K562 (cell line): ENCODE results near the gene MAMDC2. TPM values are rescaled to one million over a fixed set of nuclear protein-coding genes. Genes with fewer than 3 reads are reported as not detected.

Experiments
- ATAC-seq: fragments of 200-7000 bp; cut with Tn5 transposase; 3 replicates; pipeline ENCODE4 v1.9.1; 2020; ENCODE audit warnings: moderate library complexity
- BruUV-seq: library from RNA; stranded (reverse); fragments of 400-500 nt; replicated peaks from 2 replicates; lab custom pipeline; 2021; lab: Mats Ljungman, UMichigan
- CTCF ChIA-PET: fragments of 300-600 bp; formaldehyde crosslinking; extraction: SDS; loops from one replicate; lab custom pipeline; 2021; ENCODE audit warnings: low intra/inter-chr PET ratio; lab: Yijun Ruan, JAX
- POLR2A ChIA-PET: fragments of 300-600, 350-650 bp; sonication (Branson Sonifier 250); formaldehyde crosslinking; extraction: SDS; loops from one replicate; lab custom pipeline; 2021; ENCODE audit warnings: antibody characterized with exemption, inconsistent platforms; lab: Yijun Ruan, JAX
- DNase-seq, 4 experiments: peaks; one replicate each; pipeline versions ENCODE4 v3.0.0 to v3.0.0-alpha.2; 2011 to 2018; ENCODE audit warnings: low spot score in 3 of 4, mixed read lengths in 3 of 4; ENCODE audit errors: extremely low read depth in 1 of 4
- FAIRE-seq: peaks from 2 replicates; lab custom pipeline; 2011; peaks lifted over from hg19 to GRCh38; lab: Jason Lieb, UNC
- H2AFZ ChIP-seq: 2 replicates; pipeline ENCODE4 v1.6.0; 2011; ENCODE audit warnings: low read depth, low read length, control low read depth, inconsistent platforms
- H3K27ac ChIP-seq: fragments of 200-600 bp; 3 replicates; pipeline ENCODE4 v1.8.0; 2011; ENCODE audit warnings: low read depth, mild to moderate bottlenecking, control low read depth, inconsistent platforms, low read length, moderate library complexity, mixed read lengths; ENCODE audit errors: extremely low read depth
- H3K27me3 ChIP-seq, 2 experiments: fragments of 300-600 bp in 1 of 2; 2 replicates in 1 of 2; 3 replicates in 1 of 2; pipeline versions ENCODE4 v1.6.0 to v1.8.0; 2011; ENCODE audit warnings: inconsistent platforms in 2 of 2, low read length in 2 of 2, mild to moderate bottlenecking in 1 of 2, mixed read lengths in 1 of 2, moderate library complexity in 1 of 2; ENCODE audit not compliant: control insufficient read depth in 2 of 2, insufficient read depth in 2 of 2
- H3K36me3 ChIP-seq: fragments of 300-600 bp; 3 replicates; pipeline ENCODE4 v1.8.0; 2011; ENCODE audit warnings: mild to moderate bottlenecking, low read length, inconsistent platforms; ENCODE audit not compliant: control insufficient read depth, insufficient read depth
- H3K4me1 ChIP-seq, 2 experiments: fragments of 200-600 bp in 1 of 2; replicated peaks in 1 of 2; 2 replicates in 1 of 2; 3 replicates in 1 of 2; pipeline versions ENCODE4 v1.5.1 to v1.8.0; 2011; ENCODE audit warnings: inconsistent platforms in 2 of 2, low read length in 2 of 2, mild to moderate bottlenecking in 1 of 2, mixed read lengths in 1 of 2, moderate library complexity in 1 of 2; ENCODE audit not compliant: control insufficient read depth in 2 of 2, insufficient read depth in 2 of 2
- H3K4me2 ChIP-seq: 2 replicates; pipeline ENCODE4 v1.6.1; 2011; ENCODE audit warnings: low read length, control low read depth, inconsistent platforms, mixed read lengths; ENCODE audit not compliant: insufficient read depth
- H3K4me3 ChIP-seq: fragments of 200-600 bp; sonication (generic), shearing (Covaris generic); 2 replicates; pipeline ENCODE4 v1.5.1; 2016; ENCODE audit warnings: control low read depth, inconsistent platforms
- H3K79me2 ChIP-seq: fragments of 200-600 bp; 3 replicates; pipeline ENCODE4 v1.8.0; 2011; ENCODE audit warnings: low read length, inconsistent platforms; ENCODE audit not compliant: control insufficient read depth, insufficient read depth
- H3K9ac ChIP-seq, 2 experiments: 2 replicates each; pipeline versions ENCODE4 v1.6.0 to v1.6.1; 2011; ENCODE audit warnings: low read depth in 2 of 2, low read length in 2 of 2, control low read depth in 1 of 2, inconsistent platforms in 1 of 2, mild to moderate bottlenecking in 1 of 2, mixed read lengths in 1 of 2; ENCODE audit not compliant: insufficient read depth in 1 of 2
- H3K9me1 ChIP-seq: one replicate; pipeline ENCODE4 v1.6.0; 2011; ENCODE audit warnings: inconsistent platforms, mild to moderate bottlenecking, low read length, moderate library complexity; ENCODE audit not compliant: control insufficient read depth, insufficient read depth
- H3K9me3 ChIP-seq: replicated peaks from 2 replicates; pipeline ENCODE4 v1.5.1; 2011; ENCODE audit warnings: low read depth, low read length, inconsistent platforms; ENCODE audit not compliant: control insufficient read depth, insufficient read depth
- H4K20me1 ChIP-seq: replicated peaks from 2 replicates; pipeline ENCODE4 v1.6.1; 2011; ENCODE audit warnings: low read length, inconsistent platforms, mixed read lengths; ENCODE audit not compliant: control insufficient read depth, insufficient read depth
- CTBP1 ChIP-seq: fragments of 450-650 bp; IDR thresholded peaks from 2 replicates; pipeline ENCODE4 v1.6.1; 2016; ENCODE audit warnings: borderline replicate concordance
- ETS2 ChIP-seq: IDR thresholded peaks from 2 replicates; pipeline ENCODE4 v1.6.1; 2016; ENCODE audit warnings: borderline replicate concordance, missing genetic modification characterization, mild to moderate bottlenecking, moderate library complexity, missing compliant biosample characterization; ENCODE audit not compliant: poor library complexity, severe bottlenecking
- KAT8 ChIP-seq: fragments of 450-650 bp; IDR thresholded peaks from 2 replicates; pipeline ENCODE4 v1.6.1; 2016; ENCODE audit warnings: low read depth, mild to moderate bottlenecking
- MAZ ChIP-seq, 2 experiments: fragments of 450-650 bp in 1 of 2; sonication (generic) in 1 of 2; formaldehyde crosslinking; IDR thresholded peaks in 1 of 2; conservative IDR thresholded peaks in 1 of 2; 2 replicates each; pipeline versions ENCODE4 v1.4.0 to v1.5.0; 2020; ENCODE audit warnings: mild to moderate bottlenecking in 1 of 2, missing genetic modification reagents in 1 of 2
- NR2F6 ChIP-seq: fragments of 450-650 bp; formaldehyde crosslinking; IDR thresholded peaks from 2 replicates; pipeline ENCODE4 v1.4.0; 2020; ENCODE audit warnings: mild to moderate bottlenecking
- PTTG1 ChIP-seq: fragments of 450-650 bp; IDR thresholded peaks from 2 replicates; pipeline ENCODE4 v1.6.1; 2016; ENCODE audit warnings: low read depth, mild to moderate bottlenecking, missing genetic modification characterization, missing compliant biosample characterization
- RBM14 ChIP-seq: fragments of 200-400 bp; formaldehyde crosslinking; IDR thresholded peaks from 2 replicates; pipeline ENCODE4 v1.6.1; 2018; ENCODE audit warnings: low read depth, mild to moderate bottlenecking, low read length, moderate library complexity, borderline replicate concordance; ENCODE audit not compliant: insufficient read depth
- TAF1 ChIP-seq: IDR thresholded peaks from 2 replicates; pipeline ENCODE4 v1.6.1; 2011; ENCODE audit warnings: mild to moderate bottlenecking, low read length, moderate library complexity; ENCODE audit not compliant: insufficient read depth, control insufficient read depth, severe bottlenecking; ENCODE audit errors: extremely low read depth
- TCF15 ChIP-seq: fragments of 250-450 bp; sonication (Bioruptor Pico); IDR thresholded peaks from 2 replicates; pipeline ENCODE4 v1.8.0; 2022; ENCODE audit warnings: moderate library complexity, mild to moderate bottlenecking, inconsistent platforms
- U2AF2 ChIP-seq: fragments of 200-400 bp; formaldehyde crosslinking; optimal IDR thresholded peaks from 2 replicates; pipeline ENCODE3; 2017; ENCODE audit warnings: low read depth, mild to moderate bottlenecking, low read length
- WHSC1 ChIP-seq: IDR thresholded peaks from one replicate; pipeline ENCODE4 v1.6.1; 2012; ENCODE audit warnings: low read length, control low read depth, inconsistent platforms
- ZNF212 ChIP-seq: fragments of 450-650 bp; formaldehyde crosslinking; IDR thresholded peaks from 2 replicates; pipeline ENCODE4 v1.4.0; 2020; ENCODE audit warnings: mild to moderate bottlenecking
- ZNF77 ChIP-seq: fragments of 250-450 bp; sonication (Bioruptor Pico); IDR thresholded peaks from 2 replicates; pipeline ENCODE4 v1.5.0; 2020
- WGBS: fragments of 100-300 bp; shearing (Covaris generic); methylation state at CpG from one replicate; pipeline ENCODE4 v1.1.6; 2016; ENCODE audit warnings: low coverage, mixed read lengths; ENCODE audit not compliant: insufficient coverage; ENCODE audit errors: missing lambda C conversion rate; 5-methylcytosine and 5-hydroxymethylcytosine counted together
- in situ Hi-C: fragments of 300-500 bp; cut with MboI; formaldehyde crosslinking; loops from 4 replicates; pipeline ENCODE4 v1.15.0; 2018; ENCODE audit warnings: inconsistent platforms, mixed read lengths
- intact Hi-C: fragments of 100-400 bp; cut with micrococcal nuclease; formaldehyde crosslinking; loops from 2 replicates; pipeline ENCODE4 v1.14.2; 2022
- polyA plus RNA-seq, 8 experiments: library from polyadenylated mRNA; depleted of rRNA in 4 of 8; stranded (reverse) in 5 of 8; unstranded in 3 of 8; fragments of >200 nt; fragmentation: Nextera tagmentation in 2 of 8; fragmentation: Illumina TruSeq in 1 of 8; extraction: Ambion mirVana in 2 of 8; extraction: Trizol in 1 of 8; gene quantifications; 2 replicates each; pipeline versions ENCODE4 v1.2.1 to v1.2.3, GENCODE V29; 2011 to 2014; ENCODE audit warnings: inconsistent platforms in 1 of 8, missing spikeins in 1 of 8
- total RNA-seq, 7 experiments: library from RNA; depleted of rRNA in 6 of 7; stranded (reverse); fragments of >200 nt in 6 of 7; fragmentation: Illumina TruSeq in 2 of 7; extraction: Trizol in 2 of 7; gene quantifications; 2 replicates each; pipeline versions ENCODE4 v1.2.1 to v1.2.3, GENCODE V29; 2011 to 2021; ENCODE audit warnings: low replicate concordance in 1 of 7
- TF ChIP-seq, protein P1 (sequence below): fragments of 450-650 bp; IDR thresholded peaks from 2 replicates; pipeline ENCODE4 v1.6.1; 2016; ENCODE audit warnings: missing biosample characterization, missing genetic modification characterization
- TF ChIP-seq, protein P2 (sequence below), 3 experiments: fragments of 200-800 bp in 1 of 3; fragments of 250-450 bp in 1 of 3; fragments of 450-650 bp in 1 of 3; sonication (Bioruptor Pico) in 1 of 3; sonication (Bioruptor generic) in 1 of 3; formaldehyde crosslinking in 1 of 3; IDR thresholded peaks; 2 replicates each; pipeline versions ENCODE4 v1.6.1 to v1.8.0; 2016 to 2022; ENCODE audit warnings: mild to moderate bottlenecking in 2 of 3, missing genetic modification characterization in 2 of 3, missing compliant biosample characterization in 1 of 3, moderate library complexity in 1 of 3

The MAMDC2 gene
- total and polyA plus RNA-seq, 9 of the 15 experiments (the other 6 are each of a cell fraction or from before 2014, with no cell fraction given), result 0.01 to 0.03 TPM; not detected in 7

- 10% methylated on average over 3 of the region's 3 CpGs for WGBS
- Histone ChIP-seq H3K9me1 (no peaks in the 10 kb centered on the region), H3K27ac (no peak overlapping the region), H3K36me3 (no peaks in the 10 kb centered on the region), H3K4me2 (no peak overlapping the region), H3K9me3 (no peaks in the 10 kb centered on the region), H3K9ac (no peak overlapping the region), H3K4me1 (no peaks in the 10 kb centered on the region), H3K4me3 (no peak overlapping the region), H4K20me1 (no peaks in the 10 kb centered on the region), H3K27me3 (peaks cover 0 to 5% of the 10 kb centered on the region in 2 experiments; a peak in 1 of 5 replicates), H3K79me2 (no peaks in the 10 kb centered on the region), H2AFZ (no peak overlapping the region)
- BruUV-seq, result no TSS peak
- in situ Hi-C loops, result no loop called here
- no peak for TF ChIP-seq KAT8
- TF ChIP-seq ZNF212, result no peak
- TF ChIP-seq TAF1, result no peak
- no peak for TF ChIP-seq MAZ (CRISPR knock-in tag; conservative IDR thresholded peaks at IDR 0.05 in 1 of 2, IDR thresholded peaks at IDR 0.05 in 1 of 2)
- no peak for TF ChIP-seq ETS2 (tag)
- no peak for TF ChIP-seq U2AF2
- no peak for TF ChIP-seq ZNF77 (CRISPR knock-in tag)
- TF ChIP-seq, protein P1, sequence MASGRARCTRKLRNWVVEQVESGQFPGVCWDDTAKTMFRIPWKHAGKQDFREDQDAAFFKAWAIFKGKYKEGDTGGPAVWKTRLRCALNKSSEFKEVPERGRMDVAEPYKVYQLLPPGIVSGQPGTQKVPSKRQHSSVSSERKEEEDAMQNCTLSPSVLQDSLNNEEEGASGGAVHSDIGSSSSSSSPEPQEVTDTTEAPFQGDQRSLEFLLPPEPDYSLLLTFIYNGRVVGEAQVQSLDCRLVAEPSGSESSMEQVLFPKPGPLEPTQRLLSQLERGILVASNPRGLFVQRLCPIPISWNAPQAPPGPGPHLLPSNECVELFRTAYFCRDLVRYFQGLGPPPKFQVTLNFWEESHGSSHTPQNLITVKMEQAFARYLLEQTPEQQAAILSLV (tag), result no peak
- no peak for TF ChIP-seq PTTG1
- TF ChIP-seq, protein P2, sequence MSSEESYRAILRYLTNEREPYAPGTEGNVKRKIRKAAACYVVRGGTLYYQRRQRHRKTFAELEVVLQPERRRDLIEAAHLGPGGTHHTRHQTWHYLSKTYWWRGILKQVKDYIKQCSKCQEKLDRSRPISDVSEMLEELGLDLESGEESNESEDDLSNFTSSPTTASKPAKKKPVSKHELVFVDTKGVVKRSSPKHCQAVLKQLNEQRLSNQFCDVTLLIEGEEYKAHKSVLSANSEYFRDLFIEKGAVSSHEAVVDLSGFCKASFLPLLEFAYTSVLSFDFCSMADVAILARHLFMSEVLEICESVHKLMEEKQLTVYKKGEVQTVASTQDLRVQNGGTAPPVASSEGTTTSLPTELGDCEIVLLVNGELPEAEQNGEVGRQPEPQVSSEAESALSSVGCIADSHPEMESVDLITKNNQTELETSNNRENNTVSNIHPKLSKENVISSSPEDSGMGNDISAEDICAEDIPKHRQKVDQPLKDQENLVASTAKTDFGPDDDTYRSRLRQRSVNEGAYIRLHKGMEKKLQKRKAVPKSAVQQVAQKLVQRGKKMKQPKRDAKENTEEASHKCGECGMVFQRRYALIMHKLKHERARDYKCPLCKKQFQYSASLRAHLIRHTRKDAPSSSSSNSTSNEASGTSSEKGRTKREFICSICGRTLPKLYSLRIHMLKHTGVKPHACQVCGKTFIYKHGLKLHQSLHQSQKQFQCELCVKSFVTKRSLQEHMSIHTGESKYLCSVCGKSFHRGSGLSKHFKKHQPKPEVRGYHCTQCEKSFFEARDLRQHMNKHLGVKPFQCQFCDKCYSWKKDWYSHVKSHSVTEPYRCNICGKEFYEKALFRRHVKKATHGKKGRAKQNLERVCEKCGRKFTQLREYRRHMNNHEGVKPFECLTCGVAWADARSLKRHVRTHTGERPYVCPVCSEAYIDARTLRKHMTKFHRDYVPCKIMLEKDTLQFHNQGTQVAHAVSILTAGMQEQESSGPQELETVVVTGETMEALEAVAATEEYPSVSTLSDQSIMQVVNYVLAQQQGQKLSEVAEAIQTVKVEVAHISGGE (CRISPR knock-in tag; IDR thresholded peaks at IDR 0.05), result no peak
- TF ChIP-seq NR2F6 (CRISPR knock-in tag), result no peak
- no peak for TF ChIP-seq RBM14
- no peak for TF ChIP-seq TCF15 (CRISPR knock-in tag)
- TF ChIP-seq CTBP1, result no peak
- TF ChIP-seq WHSC1, result no peak
- intact Hi-C loops, result no loop called here
- POLR2A ChIA-PET, result no interaction called here
- FAIRE-seq, result no peak
- no peak for DNase-seq
- CTCF ChIA-PET, result no interaction called here
- no peak for ATAC-seq
These were observed 93.9 kb downstream of the MAMDC2 start for GRCh38 chr9:70137577-70137976.
